ENCODE measurements around the gene CFAP74.

The CFAP74 gene

DNA sequence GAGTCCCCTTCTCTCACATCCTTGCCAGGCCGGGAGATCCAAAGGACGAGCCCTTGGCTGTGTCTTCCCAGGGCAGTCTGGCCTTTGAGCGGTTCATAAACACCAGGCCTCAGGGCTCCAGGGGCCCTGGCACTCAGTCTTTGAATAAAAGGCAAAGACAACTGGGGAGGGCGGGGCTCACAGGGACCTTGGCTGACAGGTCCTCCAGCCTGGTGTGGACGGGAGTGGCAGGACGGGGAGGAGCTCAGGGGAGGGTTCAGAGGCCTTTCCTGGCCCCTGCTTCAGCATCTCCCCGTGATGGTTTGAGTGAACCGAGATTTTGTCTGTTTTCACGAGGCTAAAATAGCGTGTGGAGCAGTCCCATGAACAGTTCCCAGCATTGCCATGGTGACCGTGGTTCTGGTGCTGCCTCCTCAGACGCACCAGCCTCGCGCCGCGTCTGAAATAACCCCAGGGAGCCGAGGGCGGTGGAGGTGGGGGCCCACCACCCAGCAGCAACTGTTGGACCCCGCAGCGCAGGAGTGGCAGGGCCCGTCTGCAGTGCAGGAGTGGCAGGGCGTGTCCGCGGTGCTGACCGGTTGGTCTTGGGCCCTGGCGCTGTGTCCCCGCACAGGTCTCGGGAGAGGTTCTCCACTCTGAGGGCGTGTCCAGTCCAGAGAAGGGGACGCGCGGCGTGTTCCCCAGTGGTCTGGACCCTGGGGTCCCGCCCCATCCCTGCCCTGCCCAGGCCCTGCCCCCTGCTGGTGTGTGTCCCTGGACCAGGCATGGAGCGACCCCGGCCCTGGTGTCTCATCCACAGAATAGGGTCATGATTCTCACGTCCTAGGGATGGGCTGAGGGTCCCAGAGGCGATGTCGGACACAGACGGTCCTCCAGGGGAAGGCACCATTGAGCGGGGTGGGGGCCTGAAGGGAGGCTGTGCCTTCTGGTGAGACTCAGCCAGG, 39.5 kb upstream of the CFAP74 start:
- DNase-seq: no peak

DNA sequence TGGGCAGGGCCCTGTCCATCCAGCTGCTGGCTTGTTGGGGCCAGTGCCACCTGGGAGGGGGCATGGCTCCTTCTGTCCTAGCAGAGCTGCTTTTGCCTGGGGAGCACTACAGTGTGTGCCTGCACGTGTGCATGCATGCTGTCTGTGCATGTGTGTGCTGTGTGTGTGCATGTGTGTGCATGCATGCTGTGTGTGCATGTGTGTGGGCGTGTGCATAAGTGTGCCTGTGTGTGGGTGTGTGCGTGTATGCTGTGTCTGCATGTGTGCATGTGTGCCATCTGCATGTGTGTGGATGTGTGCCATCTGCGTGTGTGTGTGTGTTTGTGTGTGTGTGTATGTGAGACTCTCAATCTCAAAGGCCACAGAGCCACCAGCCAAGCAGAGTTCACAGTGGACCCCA, 38.3 kb upstream of the CFAP74 start:
- no peak for DNase-seq

DNA sequence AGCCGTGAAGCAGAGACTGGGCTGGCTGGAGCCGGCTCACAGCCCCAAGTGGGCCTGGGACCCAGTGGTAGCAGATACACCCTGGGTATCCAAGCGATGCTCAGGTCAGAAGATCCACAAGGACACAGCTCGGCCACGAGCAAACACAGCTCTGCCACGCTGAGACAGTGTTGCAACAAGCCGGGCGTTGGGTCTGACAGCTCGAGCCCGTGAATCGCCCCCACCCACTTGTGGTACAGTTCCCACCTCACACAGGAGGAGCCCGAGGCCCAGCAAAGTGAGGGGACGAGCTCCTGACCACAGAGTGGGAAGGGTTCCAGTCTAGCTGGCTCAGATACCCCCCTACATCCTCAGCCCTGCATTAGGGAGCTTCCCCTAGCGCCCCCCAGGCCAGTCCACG, 37.7 kb upstream of the CFAP74 start:
- no peak for DNase-seq

DNA sequence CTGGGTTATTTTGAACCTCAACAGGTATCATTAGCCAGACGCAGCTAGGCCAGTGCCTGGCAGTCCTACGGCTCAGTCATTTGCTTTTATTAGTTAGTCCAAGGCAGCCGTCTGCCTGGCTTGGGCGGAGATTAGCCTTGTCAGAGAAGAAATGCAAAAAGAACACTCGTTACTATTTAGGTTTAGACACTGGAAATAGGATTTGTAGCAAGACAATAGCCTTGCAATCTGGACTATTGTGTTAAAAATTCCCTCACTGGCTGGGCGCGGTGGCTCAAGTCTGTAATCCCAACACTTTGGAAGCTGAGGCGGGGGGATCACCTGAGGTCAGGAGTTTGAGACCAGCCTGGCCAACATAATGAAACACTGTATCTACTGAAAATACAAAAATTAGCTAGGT, 35.7 kb upstream of the CFAP74 start:
- no peak for DNase-seq

DNA sequence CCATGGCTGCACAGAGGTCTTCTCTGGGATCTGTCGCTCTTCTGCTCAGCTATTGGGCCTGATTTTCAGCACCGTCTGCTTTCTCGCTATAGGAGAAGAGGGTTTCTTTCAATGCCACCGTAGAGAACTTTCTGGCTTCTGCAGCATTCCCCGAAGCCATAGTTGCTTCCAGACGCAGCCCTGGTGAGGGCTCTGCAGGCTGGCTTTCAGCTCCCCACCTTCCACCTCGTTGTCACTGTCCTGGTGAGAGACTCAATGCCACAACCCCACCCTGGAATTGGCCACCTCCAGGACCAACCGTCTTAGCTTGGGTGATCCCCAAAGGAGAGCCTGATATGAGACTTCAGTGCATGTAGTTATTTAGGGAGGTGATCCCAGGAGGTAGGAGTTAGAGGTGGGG, 34.6 kb upstream of the CFAP74 start:
- DNase-seq: no peak

DNA sequence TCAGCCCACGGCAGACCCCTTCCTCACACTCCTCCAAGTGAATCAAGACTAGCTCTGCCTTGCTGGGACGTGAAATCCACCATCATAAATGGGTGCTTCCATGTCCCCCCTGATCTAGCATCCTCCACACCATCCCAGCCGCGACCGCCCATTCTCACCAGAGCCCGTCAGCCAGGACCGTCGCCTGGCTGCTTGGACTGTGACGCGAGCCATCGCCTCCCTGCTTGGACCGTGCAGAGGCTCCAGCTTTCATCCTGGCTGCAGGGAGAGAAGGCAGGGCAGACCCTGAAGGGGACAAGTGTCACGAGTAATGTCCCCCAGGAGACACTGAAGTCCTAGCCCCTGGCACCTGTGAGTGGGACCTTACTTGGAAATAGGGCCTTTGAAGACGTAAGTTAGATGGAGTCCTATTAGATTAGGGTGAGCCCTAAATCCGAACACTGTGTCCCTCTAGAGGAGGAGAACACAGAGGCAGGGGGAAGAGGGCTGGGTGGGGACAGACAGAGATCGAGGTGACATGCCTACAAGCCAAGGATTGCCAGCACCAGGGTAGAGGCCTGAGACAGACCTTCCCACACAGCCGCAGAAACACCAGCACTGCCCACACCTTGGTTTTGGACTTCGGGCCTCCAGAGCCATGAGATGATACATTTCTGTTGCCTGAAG, 33.9 kb upstream of the CFAP74 start:
- no peak for DNase-seq

DNA sequence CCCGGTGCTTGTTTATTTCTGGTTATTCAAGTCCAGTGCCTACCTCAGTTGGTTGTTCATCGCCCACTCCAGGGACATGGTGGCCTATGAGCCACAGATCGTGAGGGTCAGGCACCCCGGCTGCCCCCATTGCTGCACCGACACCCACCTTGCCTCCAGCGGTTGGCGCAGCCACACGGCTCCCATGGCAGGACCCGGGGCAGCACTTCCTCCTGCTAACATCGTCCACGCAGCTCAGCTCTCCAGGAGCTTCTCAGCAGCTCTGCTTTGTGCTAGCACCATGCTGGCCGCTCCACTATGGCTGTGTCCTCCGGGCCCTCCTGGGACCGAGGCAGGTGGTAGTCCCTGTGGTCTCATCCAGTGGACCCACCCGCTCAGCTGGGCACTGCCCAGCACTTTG, 32.7 kb upstream of the CFAP74 start:
- no peak for DNase-seq

DNA sequence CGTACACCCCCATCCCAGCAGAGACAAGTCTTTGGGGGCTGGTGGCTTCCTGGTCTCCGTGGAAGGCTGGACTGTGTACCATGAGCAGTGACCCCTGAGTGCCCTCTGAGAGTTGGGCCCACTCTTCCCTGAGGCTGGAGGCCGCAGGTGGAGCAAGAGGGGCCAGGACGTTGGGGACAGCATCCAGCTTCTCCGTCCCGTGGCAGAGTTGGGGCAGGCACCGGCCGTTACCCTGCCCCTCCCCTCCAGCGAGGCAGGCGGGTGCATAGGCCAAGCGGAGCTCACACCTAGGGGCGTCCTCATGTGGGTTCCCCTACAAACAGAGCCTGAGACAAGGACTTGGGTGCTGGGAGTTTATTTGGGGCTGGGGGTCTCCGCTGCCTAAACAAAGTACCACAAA, 29.6 kb upstream of the CFAP74 start:
- no peak for DNase-seq

DNA sequence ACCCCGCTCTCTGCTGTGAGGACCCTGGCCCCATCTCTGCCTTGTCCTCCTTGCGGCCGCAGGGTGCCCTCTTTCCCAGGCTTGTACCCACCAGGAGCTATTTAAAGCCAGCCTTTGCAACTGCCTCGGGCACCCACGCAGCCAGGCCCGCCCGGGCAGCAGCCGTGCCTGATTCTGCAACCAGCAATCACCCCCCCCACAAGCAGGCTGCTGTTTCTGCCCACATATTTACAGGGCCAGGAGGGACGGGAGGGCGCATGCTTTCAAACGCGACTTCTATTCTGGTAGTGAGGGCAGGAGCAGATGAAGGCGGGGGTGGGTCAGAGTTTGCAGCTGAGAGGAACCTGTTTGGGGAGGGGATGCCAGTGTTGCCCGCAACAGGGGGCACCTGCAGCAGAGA, 29.2 kb upstream of the CFAP74 start:
- no peak for DNase-seq

DNA sequence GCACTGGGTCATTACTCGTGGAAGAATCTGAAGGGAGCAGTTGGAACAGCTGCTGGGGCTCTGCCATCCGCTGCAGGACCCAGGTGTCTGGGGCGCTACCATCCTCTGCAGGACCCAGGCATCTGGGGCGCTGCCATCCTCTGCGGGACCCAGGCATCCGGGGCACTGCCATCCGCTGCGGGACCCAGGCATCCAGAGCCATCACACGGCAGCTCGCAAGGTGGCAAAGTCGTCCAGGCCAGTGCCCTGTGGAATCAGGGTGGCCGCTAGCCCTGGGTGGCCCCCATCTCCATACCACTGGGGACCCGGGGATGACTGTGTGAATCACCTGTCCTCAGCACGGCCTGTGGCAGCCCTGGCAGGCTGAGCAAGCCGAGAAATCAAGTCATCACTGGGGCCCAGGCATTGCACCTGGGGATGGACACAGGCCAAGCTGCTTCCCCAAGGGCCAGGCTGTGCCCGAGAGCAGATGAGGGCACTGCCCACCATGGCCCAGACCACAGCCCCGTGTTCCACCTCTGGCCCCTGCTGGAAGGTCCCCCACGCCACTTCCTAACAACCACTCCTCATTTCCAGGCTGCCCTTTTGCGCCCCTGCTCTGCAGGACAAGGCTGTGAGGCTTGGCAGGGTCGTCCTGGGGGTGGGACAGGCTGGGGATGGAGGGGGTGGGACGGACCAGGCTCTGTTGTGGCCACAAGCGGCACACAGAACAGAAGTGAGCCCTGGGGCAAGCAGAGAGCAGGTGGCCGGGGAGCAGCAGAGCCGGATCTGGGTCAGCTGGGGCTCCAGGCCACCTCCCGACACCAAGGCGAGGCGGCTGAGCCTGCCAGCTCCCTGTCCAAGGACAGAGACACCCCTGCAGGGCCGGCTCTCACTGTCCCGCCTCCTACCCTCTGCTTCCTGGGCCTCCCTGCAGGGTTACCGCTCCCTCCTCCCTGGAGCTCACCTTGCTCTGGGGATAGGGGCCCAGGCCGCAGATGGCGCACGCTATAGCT, 28.3 kb upstream of the CFAP74 start:
- no peak for DNase-seq

DNA sequence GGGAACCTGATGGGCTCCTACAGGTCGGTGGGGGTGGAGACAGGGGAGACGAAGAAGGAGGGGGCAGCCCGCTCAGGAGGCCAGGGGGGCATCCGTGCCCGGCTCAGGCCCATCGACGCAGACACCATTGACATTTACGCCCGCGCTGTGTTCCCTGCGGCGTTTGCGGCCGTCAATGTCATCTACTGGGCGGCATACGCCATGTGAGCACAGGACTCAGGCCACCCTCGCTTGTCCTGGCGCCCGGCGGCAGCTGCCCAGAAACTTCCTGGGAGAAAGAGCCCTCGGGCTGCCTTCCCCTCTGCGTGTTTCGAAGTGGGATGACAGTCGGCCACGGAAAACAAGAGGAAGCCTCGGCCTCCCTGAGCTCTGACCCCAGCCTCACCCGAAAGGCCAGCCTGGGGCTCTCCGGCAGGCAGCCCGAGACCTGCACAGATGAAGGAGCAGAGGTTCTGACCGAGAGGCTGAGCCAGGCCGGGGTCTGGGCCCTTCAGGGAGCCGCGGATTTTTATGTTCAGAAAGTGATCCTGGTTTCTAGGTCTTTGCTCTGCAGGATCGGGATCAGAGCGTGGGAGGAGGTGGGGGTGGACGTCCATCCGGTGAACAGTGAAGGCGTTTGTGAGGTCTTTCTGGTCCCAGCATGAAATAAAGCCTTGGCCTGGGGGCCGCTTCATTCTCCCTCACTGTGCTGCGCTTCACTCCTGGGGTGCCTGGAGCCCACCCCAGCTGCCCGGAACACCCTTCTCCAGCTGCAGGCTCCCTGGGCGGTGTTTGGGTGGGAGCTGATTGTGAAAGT, 26.7 kb upstream of the CFAP74 start:
- no peak for DNase-seq

DNA sequence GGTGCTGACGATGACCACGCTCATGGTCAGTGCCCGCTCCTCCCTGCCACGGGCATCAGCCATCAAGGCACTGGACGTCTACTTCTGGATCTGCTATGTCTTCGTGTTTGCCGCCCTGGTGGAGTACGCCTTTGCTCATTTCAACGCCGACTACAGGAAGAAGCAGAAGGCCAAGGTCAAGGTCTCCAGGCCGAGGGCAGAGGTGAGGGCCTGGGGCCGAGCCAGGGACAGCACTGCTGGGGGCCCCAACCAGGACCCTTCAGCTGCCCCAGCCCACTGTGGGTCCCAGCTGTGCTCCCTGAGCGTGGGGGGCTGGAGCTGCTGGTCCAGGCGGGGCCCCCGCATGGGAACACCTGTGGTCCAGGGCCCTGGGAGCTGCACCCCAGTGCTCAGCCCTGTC, 26.0 kb upstream of the CFAP74 start:
- DNase-seq: no peak

DNA sequence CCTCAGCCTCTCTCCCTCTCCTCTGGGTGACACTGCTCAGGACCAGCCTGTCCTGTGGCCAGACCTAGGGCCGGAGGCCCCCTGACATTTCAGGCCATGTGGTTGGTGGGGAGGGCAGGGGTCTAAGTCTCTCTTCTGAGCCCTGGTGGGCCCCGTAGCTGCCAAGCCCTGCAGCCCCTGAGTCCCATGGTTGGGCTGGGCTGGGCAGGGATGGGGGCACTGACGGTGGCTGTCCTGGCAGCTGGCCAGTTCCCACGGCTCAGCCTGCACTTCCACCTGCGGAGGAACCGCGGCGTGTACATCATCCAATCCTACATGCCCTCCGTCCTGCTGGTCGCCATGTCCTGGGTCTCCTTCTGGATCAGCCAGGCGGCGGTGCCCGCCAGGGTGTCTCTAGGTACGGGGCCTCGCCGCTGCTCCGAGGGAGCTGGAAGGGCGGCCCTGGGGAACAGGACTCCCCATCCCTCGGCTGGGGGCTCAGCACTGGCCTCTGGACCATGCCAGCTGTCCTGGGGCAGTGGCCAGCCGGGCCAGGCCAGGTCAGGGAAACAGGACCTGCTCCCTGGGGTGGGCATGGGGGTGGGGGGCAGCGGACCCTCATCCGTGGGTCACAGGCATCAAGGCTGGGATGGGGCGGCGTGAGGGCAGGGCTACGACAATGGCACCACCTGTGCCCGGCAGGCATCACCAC, 25.4 kb upstream of the CFAP74 start:
- no peak for DNase-seq

DNA sequence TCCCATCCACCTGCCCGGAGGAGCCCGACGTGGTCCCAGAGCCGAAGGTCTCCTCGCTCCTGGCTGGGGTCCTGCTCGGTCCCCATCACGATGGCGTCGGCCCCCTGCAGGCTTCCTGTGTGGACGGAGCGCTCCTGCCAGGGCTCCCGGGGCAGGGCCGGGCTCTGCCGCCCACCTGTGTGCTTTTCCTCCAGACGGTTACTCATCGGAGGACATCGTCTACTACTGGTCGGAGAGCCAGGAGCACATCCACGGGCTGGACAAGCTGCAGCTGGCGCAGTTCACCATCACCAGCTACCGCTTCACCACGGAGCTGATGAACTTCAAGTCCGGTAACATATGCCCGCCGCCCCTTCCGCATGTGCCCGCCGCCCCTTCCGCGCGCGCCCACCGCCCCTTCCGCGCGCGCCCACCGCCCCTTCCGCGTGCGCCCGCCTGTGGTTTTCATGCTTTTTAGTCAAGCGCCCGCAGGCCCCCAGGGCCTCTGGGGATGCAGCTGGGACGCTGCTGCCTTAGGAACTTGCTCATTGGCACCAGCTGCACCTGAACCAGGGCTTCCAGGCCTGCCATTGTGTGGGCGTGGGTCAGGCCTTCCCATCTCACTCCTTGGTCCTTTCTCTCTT, 24.5 kb upstream of the CFAP74 start:
- no peak for DNase-seq

DNA sequence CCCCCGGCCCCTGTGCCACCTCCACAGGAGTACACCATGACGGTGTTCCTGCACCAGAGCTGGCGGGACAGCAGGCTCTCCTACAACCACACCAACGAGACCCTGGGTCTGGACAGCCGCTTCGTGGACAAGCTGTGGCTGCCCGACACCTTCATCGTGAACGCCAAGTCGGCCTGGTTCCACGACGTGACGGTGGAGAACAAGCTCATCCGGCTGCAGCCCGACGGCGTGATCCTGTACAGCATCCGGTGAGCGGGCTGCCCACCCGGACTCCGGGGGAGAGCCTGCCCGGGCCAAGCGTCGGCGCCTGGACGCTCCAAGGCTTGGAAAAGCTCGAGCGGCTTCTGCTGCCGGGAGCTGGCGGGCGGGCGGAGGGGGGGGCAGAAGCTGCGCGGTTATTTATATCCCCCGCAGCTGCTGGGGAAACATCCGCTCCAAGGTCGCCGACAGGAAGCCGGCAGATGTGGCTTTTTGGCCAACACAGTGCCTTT, 21.9 kb upstream of the CFAP74 start:
- DNase-seq: no peak

DNA sequence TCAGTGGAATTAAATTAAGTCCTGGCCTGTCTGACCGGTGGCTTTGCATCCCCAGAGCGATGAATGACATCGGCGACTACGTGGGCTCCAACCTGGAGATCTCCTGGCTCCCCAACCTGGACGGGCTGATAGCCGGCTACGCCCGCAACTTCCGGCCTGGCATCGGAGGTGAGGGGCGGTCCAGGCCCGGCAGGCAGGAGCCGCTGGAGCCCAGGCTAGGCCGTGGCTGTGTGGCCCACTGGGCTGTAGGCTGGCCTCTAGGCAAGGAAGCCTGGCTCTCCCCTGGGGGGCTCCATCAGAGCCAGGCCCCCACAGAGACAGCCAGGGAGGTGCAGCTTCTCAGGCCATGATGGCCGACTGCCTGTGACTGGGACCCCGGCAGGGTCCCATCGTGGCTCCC, 21.3 kb upstream of the CFAP74 start:
- DNase-seq: no peak

DNA sequence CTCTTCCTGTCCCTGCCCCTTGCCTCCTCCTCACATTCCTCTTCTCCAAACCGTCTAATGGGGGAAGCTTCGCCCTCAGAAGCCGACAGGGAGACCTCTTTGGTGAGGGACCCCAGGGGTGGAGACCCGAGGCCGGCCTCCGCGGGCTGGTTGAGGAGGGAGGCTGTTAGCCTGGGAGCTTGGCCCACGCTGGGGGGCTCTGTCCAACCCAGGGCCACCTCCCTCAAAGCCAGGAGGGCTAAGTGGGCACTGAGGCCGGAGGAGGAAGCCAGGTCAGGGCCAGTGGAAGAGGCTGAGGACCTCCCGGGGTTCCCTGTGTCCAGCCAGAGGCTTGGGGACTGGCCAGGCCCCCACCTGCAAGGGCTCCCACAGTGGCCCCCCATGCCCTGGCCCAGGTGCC, 20.9 kb upstream of the CFAP74 start:
- no peak for DNase-seq

DNA sequence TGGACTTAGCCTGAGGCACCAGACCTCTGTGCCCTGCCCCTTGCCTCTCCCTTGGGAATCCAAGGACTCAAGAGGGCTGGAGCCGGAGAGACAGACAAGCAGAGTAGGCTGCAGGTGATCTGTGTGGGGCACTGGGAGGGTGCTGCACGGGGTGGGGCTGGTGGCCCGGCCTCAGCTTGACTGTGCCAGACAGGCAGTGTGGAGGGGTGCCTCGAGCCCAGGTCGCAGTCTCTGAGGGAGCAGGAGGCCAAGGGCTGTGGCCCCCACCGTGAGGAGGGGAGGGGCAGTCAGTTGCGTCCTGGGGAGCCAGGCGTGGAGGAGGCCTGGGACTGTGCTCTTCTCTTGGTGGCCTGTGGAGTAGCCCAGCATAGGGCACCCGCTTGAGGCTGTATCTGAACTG, 19.6 kb upstream of the CFAP74 start:
- no peak for DNase-seq

DNA sequence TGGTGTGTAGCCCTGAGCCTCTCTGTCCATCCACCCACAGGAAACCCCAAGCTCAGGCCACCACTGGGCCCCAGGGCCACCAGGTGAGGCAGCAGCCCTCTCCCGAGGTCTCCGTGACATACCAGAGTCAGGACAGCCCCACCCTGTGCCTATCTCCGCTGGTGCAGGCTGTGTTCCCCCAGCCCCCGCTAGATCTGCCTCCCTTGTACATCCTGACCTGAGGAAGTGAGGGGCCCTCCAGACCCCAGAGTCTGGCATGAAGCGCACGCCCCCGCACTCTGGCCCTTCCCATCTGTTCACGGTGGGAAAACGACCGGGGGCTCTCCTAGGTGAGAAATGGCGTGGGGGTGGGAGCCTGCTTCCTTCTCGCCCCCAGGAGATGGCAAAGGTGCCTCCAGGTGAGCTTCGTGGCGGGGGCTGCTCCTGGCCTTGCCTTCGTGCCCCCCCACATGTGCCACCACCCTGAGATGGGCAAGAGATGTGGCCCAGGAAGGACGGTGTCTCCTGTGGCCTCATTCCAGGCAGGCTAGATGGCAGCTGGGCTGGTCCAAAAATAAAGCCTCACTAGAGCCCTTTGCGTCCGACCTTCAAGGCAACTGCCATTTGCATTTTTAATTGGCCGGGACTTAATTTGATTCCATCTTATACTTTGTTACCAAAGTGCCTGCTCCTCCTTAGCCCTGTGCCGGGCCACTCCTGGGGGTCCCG, 18.6 kb upstream of the CFAP74 start:
- no peak for DNase-seq

DNA sequence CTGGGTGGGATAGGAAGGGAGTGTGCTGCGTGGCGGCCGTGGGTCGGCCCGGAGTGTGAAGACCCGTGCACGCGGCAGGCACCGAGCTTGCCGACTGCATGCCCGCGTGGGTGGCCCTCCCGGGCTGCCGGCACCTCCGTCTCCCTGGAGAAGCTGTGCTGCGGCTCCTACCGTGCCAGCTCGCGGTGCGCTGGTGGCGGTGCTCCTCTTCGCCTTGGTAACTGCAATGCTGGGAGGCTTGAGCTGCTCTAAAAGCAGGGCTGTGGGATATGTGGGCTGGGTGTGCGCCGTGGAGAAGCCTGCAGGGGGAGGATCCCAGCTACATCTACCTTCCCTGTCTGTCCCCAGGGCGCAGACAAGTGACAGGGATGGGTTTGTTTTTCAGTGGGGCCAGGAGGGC, 18.0 kb upstream of the CFAP74 start:
- no peak for DNase-seq

DNA sequence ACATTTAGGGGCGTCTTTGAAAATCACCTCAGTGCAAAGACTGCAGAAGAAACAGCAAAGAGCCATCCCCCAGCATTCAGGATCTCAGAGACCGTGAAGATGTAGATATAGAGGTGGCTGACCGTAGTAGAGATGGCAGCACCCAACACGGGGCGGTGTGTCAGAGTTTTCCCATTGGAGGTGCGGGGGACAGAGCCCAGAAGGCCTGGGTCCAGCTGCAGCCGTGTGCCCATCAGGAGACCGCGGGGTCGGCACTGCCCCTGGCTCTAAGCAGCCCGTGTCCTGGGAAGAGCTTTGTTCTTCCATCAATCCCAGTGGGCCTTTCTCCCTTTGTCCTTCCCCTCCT, 16.7 kb upstream of the CFAP74 start:
- no peak for DNase-seq

All from SW 1271 (cell line).